ENCODE results near the gene GALNT8. TPM values are rescaled to one million over a fixed set of nuclear protein-coding genes. Genes with fewer than 3 reads are reported as not detected.

GALNT8 gene
- total and polyA plus RNA-seq, 9 of the 15 experiments (the other 6 are each of a cell fraction or from before 2014, with no cell fraction given): 0.11 to 0.23 (median 0.21) TPM; not detected in 6

GRCh38 chr12:4806439-4807115 lies 86.4 kb downstream of the GALNT8 start:
- in situ Hi-C loops (cut with MboI) (no loop called here), intact Hi-C loops (cut with micrococcal nuclease) (no loop called here)
- no peak overlapping the region for H2AFZ ChIP-seq (ENCODE audit: low read depth, low read length)
- H3K27me3 ChIP-seq (ENCODE audit: control insufficient read depth in 2 of 2, insufficient read depth in 2 of 2, low read length in 2 of 2): peaks cover 0 to 4% of the 10 kb centered on the region in 2 experiments; a peak in 1 of 5 replicates
- no peaks in the 10 kb centered on the region for H3K79me2 ChIP-seq (ENCODE audit: control insufficient read depth, insufficient read depth, low read length)
- no peaks in the 10 kb centered on the region for H3K4me1 ChIP-seq (replicated peaks in 1 of 2; ENCODE audit: control insufficient read depth in 2 of 2, insufficient read depth in 2 of 2, low read length in 2 of 2)
- H4K20me1 ChIP-seq (replicated peaks; ENCODE audit: control insufficient read depth, insufficient read depth, low read length): no peaks in the 10 kb centered on the region
- H3K9me1 ChIP-seq (ENCODE audit: control insufficient read depth, insufficient read depth, low read length): no peaks in the 10 kb centered on the region
- WGBS (ENCODE audit: insufficient coverage, low coverage, missing lambda C conversion rate): 0% methylated on average over 7 of the region's 8 CpGs
- H3K4me2 ChIP-seq (ENCODE audit: insufficient read depth, low read length): no peak overlapping the region
- no peaks in the 10 kb centered on the region for H3K9me3 ChIP-seq (replicated peaks; ENCODE audit: control insufficient read depth, insufficient read depth, low read depth, low read length)
- no peak for FAIRE-seq
- POLR2A ChIA-PET: interaction anchor here (0.6 kb wide), 1 partner anchor 594 kb away, joined by 3 read pairs; no protein-coding TSS in a partner anchor
- H3K36me3 ChIP-seq (ENCODE audit: control insufficient read depth, insufficient read depth, low read length): no peaks in the 10 kb centered on the region
- no peak overlapping the region for H3K4me3 ChIP-seq
- CTCF ChIA-PET (ENCODE audit: low intra/inter-chr PET ratio): no interaction called here
- no peak for DNase-seq (ENCODE audit: extremely low read depth in 1 of 4, low spot score in 3 of 4)
- H3K9ac ChIP-seq (ENCODE audit: insufficient read depth in 1 of 2, low read depth in 2 of 2, low read length in 2 of 2): no peak overlapping the region
- H3K27ac ChIP-seq (ENCODE audit: extremely low read depth, low read depth, low read length): no peak overlapping the region
- no TSS peak for BruUV-seq (replicated peaks)
- ATAC-seq: no peak
- TF ChIP-seq HES1 (IDR thresholded peaks at IDR 0.05; ENCODE audit: low read depth): no peak
- no peak for TF ChIP-seq CHD7 (IDR thresholded peaks at IDR 0.05; ENCODE audit: low read depth, low read length)

All from K562 (cell line).